ENCODE results near the gene MGAT1. TPM values are rescaled to one million over a fixed set of nuclear protein-coding genes. Genes with fewer than 3 reads are reported as not detected.
A peak's percentile ranks its signal among the peaks of the same experiment; 100 is the strongest.

The MGAT1 gene
- total and polyA plus RNA-seq, 2 donors from 2014 or later: 73.3 to 132 TPM

DNA sequence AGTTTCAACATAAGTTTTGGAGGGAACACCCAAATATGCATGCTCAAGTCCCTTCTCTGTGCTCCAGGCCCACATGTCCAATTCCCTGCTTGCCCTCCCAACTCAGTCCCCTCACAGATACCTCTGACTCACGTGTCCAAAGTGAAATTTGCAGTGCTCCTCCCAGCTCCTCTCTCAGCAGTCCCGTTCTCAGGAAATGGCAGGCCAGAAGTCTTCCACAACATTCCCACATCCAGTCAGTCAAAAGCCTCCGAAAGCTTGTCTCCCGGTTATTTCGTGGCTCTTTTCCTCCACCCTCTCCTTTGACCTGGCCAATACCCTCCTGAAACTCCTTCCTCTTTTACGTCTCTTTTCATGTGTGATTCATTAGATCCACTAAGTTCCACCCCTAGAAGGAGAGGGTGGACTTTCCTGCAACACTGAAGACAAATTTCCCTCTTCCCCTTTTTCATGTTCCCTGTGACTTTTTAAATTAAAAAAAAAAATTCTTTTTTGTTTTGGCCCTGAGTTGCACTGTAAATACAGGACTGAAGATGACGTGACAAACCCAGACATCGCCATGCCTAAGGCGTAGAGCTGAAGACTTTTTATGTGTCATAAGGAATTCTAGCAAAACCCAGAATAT is 12.8 kb upstream of the MGAT1 start:
- DNase-seq: peak in 3 of 5 donors; percentile 22 to 46 (median 44)
- Histone ChIP-seq H3K27me3 (ENCODE audit: control insufficient read depth, insufficient read depth, low read length) (no peaks in the 10 kb centered on the region), H3K4me1 (ENCODE audit: control insufficient read depth in 2 of 3, insufficient read depth in 2 of 3, low read depth in 1 of 3, low read length in 3 of 3) (peaks cover 18 to 34% (median 32%) of the 10 kb centered on the region in 3 donors), H3K9me3 (ENCODE audit: control insufficient read depth in 2 of 3, insufficient read depth in 1 of 3, low read length in 3 of 3) (no peaks in the 10 kb centered on the region), H3K36me3 (ENCODE audit: control insufficient read depth in 2 of 3, insufficient read depth in 3 of 3, low read length in 3 of 3) (no peaks in the 10 kb centered on the region), H3K4me3 (ENCODE audit: low read length in 3 of 3) (peak overlapping the region in 2 of 3 donors; percentile 30 to 42), H3K27ac (ENCODE audit: low read depth in 2 of 2, low read length in 2 of 2) (peak overlapping the region; percentile 68 to 73), H3K9ac (ENCODE audit: low read length in 3 of 3) (peak overlapping the region in 1 of 3 donors; percentile 2)
- intact Hi-C loops (cut with DNase I): no loop called here
- TF ChIP-seq, protein P1, sequence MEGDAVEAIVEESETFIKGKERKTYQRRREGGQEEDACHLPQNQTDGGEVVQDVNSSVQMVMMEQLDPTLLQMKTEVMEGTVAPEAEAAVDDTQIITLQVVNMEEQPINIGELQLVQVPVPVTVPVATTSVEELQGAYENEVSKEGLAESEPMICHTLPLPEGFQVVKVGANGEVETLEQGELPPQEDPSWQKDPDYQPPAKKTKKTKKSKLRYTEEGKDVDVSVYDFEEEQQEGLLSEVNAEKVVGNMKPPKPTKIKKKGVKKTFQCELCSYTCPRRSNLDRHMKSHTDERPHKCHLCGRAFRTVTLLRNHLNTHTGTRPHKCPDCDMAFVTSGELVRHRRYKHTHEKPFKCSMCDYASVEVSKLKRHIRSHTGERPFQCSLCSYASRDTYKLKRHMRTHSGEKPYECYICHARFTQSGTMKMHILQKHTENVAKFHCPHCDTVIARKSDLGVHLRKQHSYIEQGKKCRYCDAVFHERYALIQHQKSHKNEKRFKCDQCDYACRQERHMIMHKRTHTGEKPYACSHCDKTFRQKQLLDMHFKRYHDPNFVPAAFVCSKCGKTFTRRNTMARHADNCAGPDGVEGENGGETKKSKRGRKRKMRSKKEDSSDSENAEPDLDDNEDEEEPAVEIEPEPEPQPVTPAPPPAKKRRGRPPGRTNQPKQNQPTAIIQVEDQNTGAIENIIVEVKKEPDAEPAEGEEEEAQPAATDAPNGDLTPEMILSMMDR (IDR thresholded peaks at IDR 0.05; ENCODE audit: borderline replicate concordance, extremely low read depth, insufficient read depth): no peak
- no peak for FAIRE-seq

DNA sequence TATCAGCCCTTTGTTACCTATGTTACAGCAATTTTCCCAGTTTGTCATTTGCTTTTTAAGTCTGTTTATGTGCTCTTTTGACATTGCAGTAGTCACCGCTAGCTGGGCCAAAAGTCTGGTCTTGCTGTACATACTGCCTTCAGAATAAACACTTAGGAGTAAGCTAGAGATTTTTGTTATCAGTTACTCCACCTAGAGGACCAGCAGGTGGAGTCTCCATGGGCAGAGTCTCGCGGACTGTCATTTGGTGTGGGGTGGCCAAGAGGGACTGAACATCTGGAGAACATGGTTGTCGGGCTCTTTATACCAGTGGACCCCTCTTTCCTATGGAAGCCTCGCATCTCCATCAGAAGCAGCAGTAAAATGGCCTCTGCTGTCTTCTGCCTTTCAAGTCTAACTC is 10.8 kb upstream of the MGAT1 start:
- no peak for FAIRE-seq

DNA sequence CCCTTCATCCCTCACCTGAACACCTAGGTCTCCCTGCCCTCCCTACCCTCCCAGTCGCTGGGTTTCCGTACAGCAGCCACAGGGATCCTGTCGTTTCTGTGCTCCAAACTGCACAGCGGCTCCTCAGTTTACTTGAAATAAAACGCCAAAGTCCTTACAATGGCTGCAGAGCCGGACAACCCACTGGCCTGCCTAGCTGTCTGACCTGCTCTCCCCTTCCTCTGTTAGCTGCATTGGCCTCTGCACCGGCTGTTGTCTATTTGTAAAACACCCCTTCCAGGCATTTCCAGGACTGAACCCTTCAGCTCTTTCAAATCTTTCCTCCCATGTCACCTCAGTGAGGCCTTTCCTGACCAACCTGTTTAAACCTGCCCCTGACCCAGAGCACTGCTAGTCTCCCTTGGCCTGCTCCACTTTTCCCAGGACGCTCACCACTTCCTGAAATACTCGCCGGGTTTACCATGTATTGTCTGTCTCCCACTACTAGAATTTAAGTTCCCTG is 9.1 kb upstream of the MGAT1 start:
- H3K9ac ChIP-seq (ENCODE audit: low read length in 3 of 3): peak overlapping the region in 2 of 3 donors; percentile 85 to 87
- H3K27me3 ChIP-seq (ENCODE audit: control insufficient read depth, insufficient read depth, low read length): no peaks in the 10 kb centered on the region
- DNase-seq (peak in 1 of 5 donors; percentile 58), FAIRE-seq (no peak)
- intact Hi-C loops (cut with DNase I): no loop called here
- no peaks in the 10 kb centered on the region for H3K9me3 ChIP-seq (ENCODE audit: control insufficient read depth in 2 of 3, insufficient read depth in 1 of 3, low read length in 3 of 3)
- H3K4me3 ChIP-seq (ENCODE audit: low read length in 3 of 3): peak overlapping the region in 1 of 3 donors; percentile 80
- TF ChIP-seq, protein P1 (IDR thresholded peaks at IDR 0.05; ENCODE audit: borderline replicate concordance, extremely low read depth, insufficient read depth): no peak
- no peaks in the 10 kb centered on the region for H3K36me3 ChIP-seq (ENCODE audit: control insufficient read depth in 2 of 3, insufficient read depth in 3 of 3, low read length in 3 of 3)
- peak overlapping the region; percentile 99 to 100 for H3K27ac ChIP-seq (ENCODE audit: low read depth in 2 of 2, low read length in 2 of 2)
- peaks cover 9 to 40% (median 26%) of the 10 kb centered on the region in 3 donors for H3K4me1 ChIP-seq (ENCODE audit: control insufficient read depth in 2 of 3, insufficient read depth in 2 of 3, low read depth in 1 of 3, low read length in 3 of 3)

More for the DNA sequence above, 10.8 kb upstream of the MGAT1 start:
- Histone ChIP-seq H3K36me3 (ENCODE audit: control insufficient read depth in 2 of 3, insufficient read depth in 3 of 3, low read length in 3 of 3) (no peaks in the 10 kb centered on the region), H3K4me3 (ENCODE audit: low read length in 3 of 3) (peak overlapping the region in 2 of 3 donors; percentile 4 to 15), H3K4me1 (ENCODE audit: control insufficient read depth in 2 of 3, insufficient read depth in 2 of 3, low read depth in 1 of 3, low read length in 3 of 3) (peaks cover 22 to 35% (median 29%) of the 10 kb centered on the region in 3 donors), H3K27ac (ENCODE audit: low read depth in 2 of 2, low read length in 2 of 2) (peak overlapping the region in 1 of 2 donors; percentile 2), H3K9ac (ENCODE audit: low read length in 3 of 3) (no peak overlapping the region), H3K9me3 (ENCODE audit: control insufficient read depth in 2 of 3, insufficient read depth in 1 of 3, low read length in 3 of 3) (no peaks in the 10 kb centered on the region), H3K27me3 (ENCODE audit: control insufficient read depth, insufficient read depth, low read length) (no peaks in the 10 kb centered on the region)
- intact Hi-C loops (cut with DNase I): no loop called here
- DNase-seq: peak in 1 of 5 donors; percentile 35
- TF ChIP-seq, protein P1 (IDR thresholded peaks at IDR 0.05; ENCODE audit: borderline replicate concordance, extremely low read depth, insufficient read depth): no peak
